ENCODE data around the gene GPR78. TPM values are rescaled to one million over a fixed set of nuclear protein-coding genes. Genes with fewer than 3 reads are reported as not detected.
"Not testable (repeated sequence)": the region's sequence is repeated elsewhere in the genome, so short reads cannot be mapped to it uniquely, and the experiment has no call there.

The GPR78 gene
- total RNA-seq, 1 donor from 2014 or later = not detected

DNA sequence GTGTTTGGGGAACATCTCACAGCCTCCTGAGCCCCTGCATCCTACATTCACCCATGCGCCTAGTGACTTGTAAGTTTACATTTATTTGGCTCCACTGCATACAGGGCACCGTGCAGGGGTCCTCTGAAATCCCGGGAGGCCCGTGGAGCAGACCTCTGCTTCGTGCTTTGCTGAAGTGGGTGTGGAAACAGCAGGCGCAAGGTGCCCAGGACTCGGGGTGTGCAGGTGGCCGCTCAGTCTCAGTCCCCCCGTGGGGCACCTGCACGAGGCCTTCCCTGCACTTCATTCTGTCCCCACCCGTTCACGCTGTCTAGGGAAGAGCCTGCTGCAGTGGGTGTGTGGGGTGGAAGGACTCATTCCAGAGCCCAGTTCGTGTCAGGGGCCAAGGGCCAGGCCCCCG, 40.9 kb downstream of the GPR78 start:
- intact Hi-C loops (cut with DNase I) = not testable (repeated sequence)

DNA sequence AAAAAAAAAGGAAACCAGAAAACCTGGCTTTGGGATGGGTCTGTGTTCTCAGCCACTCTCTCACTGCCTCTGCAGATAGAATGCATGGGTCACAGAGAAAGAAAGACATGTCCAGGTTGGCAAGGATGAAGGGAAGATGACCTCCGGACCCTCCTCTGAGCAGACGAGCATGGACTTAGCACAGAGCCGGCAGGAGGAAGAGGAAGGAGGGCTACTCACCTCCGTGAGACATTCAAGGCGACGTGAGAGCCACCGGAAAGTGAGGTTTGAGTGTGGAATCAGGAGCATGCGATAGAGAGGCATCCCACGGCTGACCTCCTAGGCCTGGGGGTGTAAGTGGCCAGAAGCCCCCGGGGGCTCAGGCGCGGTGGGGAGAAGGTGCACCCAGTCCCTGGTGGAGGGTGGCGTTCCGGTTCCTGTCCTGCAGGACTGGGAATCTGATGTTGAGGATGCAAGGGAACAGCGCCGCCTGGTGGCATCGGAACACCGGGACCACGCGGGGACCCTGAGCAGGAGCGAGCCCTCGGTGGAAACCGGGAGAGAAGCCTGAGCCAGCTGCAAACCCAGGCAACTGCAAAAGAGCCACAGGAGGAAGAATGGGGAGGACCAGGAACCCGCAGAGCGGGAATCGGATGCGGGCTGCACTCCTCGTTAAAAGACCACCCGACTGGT, 44.5 kb downstream of the GPR78 start:
- intact Hi-C loops (cut with DNase I); DNase-seq: not testable (repeated sequence)
- ATAC-seq (ENCODE audit: poor library complexity) = peak; percentile 65

More for the DNA sequence above, 40.9 kb downstream of the GPR78 start:
- peak; percentile 40 for DNase-seq
- ATAC-seq (ENCODE audit: poor library complexity) = not testable (repeated sequence)

DNA sequence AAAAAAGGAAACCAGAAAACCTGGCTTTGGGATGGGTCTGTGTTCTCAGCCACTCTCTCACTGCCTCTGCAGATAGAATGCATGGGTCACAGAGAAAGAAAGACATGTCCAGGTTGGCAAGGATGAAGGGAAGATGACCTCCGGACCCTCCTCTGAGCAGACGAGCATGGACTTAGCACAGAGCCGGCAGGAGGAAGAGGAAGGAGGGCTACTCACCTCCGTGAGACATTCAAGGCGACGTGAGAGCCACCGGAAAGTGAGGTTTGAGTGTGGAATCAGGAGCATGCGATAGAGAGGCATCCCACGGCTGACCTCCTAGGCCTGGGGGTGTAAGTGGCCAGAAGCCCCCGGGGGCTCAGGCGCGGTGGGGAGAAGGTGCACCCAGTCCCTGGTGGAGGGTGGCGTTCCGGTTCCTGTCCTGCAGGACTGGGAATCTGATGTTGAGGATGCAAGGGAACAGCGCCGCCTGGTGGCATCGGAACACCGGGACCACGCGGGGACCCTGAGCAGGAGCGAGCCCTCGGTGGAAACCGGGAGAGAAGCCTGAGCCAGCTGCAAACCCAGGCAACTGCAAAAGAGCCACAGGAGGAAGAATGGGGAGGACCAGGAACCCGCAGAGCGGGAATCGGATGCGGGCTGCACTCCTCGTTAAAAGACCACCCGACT, 50.2 kb downstream of the GPR78 start:
- intact Hi-C loops (cut with DNase I); DNase-seq: not testable (repeated sequence)
- ATAC-seq (ENCODE audit: poor library complexity) = peak; percentile 47

DNA sequence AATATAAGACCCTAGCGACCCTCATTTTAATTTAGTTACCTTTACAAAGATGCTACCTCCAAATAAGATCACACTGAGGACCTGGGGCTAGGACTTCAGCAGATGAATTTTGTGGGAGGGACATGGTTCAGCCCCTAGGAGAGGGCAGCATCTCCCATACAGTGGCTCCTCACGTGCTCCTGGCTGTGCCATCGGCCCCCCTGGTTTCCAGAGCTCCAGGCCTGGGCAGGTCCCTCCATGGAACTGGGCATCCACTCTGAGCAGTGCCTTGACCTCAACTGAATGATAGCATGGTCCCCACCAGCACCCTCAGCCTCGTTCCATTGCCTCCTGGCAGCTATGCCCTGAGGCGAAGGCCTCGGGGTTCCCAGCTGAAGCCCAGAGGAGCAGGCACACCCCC, 51.7 kb downstream of the GPR78 start:
- intact Hi-C loops (cut with DNase I); ATAC-seq (ENCODE audit: poor library complexity): not testable (repeated sequence)
- peak; percentile 27 for DNase-seq

DNA sequence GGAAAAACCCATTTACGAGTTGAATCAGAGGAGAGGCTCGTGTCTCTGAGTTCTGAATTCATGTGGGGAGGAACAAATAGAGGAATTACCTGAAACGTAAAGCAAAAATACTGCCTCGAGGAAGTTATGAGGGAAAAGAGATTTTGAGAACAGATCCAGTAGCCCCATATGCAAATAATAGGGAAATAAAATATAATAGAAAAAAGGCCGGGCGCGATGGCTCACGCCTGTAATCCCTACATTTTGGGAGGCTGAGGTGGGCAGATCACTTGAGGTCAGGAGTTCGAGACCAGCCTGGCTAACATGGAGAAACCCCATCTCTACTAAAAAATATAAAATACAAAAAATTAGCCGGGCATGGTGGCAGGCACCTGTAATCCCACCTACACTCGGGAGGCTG, 54.6 kb downstream of the GPR78 start:
- ATAC-seq (ENCODE audit: poor library complexity); intact Hi-C loops (cut with DNase I): not testable (repeated sequence)
- peak; percentile 33 for DNase-seq

DNA sequence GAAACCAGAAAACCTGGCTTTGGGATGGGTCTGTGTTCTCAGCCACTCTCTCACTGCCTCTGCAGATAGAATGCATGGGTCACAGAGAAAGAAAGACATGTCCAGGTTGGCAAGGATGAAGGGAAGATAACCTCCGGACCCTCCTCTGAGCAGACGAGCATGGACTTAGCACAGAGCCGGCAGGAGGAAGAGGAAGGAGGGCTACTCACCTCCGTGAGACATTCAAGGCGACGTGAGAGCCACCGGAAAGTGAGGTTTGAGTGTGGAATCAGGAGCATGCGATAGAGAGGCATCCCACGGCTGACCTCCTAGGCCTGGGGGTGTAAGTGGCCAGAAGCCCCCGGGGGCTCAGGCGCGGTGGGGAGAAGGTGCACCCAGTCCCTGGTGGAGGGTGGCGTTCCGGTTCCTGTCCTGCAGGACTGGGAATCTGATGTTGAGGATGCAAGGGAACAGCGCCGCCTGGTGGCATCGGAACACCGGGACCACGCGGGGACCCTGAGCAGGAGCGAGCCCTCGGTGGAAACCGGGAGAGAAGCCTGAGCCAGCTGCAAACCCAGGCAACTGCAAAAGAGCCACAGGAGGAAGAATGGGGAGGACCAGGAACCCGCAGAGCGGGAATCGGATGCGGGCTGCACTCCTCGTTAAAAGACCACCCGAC, 55.8 kb downstream of the GPR78 start:
- ATAC-seq (ENCODE audit: poor library complexity) = peak; percentile 74
- intact Hi-C loops (cut with DNase I); DNase-seq: not testable (repeated sequence)

Other genes with a start within 250 kb of the GPR78 start
- 22.5 TPM for gene ACOX3, start 139.7 kb upstream of the GPR78 start, total RNA-seq
- gene TRMT44, start 139.6 kb upstream of the GPR78 start, total RNA-seq = 8.4 TPM
- gene CPZ, start 12.4 kb downstream of the GPR78 start, total RNA-seq = not detected